ENCODE data around the gene CDK2. TPM values are rescaled to one million over a fixed set of nuclear protein-coding genes. Genes with fewer than 3 reads are reported as not detected.
"Not testable (repeated sequence)": the region's sequence is repeated elsewhere in the genome, so short reads cannot be mapped to it uniquely, and the experiment has no call there.

Gene CDK2
- total and polyA plus RNA-seq, 8 donors: 4.1 to 124 (median 15.0) TPM

DNA sequence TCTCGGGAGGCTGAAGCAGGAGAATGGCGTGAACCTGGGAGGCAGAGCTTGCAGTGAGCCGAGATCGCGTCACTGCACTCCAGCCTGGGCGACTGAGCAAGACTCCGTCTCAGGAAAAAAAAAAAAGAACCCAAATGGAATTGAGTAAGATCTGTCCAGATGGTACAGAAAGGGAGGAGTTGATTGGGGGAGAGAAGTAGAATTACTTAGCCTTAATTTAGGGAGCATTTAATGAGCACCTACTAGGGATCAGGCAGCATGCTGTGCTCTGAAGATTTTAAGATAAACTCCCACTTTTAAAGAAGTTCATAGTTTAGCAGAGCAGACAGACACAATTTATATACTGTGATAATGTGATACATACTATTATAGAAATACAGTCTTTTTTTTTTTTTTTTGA, 11.8 kb downstream of the CDK2 start:
- no peak for DNase-seq
- intact Hi-C loops (cut with DNase I; ENCODE audit: low total_unique reads): no loop called here
- Histone ChIP-seq H3K4me3 (no peak overlapping the region), H3K4me1 (peaks cover 42 to 73% (median 46%) of the 10 kb centered on the region in 4 donors), H3K27me3 (no peaks in the 10 kb centered on the region), H3K36me3 (peaks cover 5 to 35% (median 31%) of the 10 kb centered on the region in 4 donors), H3K9me3 (no peaks in the 10 kb centered on the region), H3K27ac (peak overlapping the region in 1 of 5 donors; percentile 53)
- no peak for TF ChIP-seq POLR2A (IDR thresholded peaks at IDR 0.05)
- TF ChIP-seq, protein P1, sequence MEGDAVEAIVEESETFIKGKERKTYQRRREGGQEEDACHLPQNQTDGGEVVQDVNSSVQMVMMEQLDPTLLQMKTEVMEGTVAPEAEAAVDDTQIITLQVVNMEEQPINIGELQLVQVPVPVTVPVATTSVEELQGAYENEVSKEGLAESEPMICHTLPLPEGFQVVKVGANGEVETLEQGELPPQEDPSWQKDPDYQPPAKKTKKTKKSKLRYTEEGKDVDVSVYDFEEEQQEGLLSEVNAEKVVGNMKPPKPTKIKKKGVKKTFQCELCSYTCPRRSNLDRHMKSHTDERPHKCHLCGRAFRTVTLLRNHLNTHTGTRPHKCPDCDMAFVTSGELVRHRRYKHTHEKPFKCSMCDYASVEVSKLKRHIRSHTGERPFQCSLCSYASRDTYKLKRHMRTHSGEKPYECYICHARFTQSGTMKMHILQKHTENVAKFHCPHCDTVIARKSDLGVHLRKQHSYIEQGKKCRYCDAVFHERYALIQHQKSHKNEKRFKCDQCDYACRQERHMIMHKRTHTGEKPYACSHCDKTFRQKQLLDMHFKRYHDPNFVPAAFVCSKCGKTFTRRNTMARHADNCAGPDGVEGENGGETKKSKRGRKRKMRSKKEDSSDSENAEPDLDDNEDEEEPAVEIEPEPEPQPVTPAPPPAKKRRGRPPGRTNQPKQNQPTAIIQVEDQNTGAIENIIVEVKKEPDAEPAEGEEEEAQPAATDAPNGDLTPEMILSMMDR (IDR thresholded peaks at IDR 0.05): no peak
- WGBS, 5 donors: 93 to 96% (median 94%) methylated on average over 7 of the region's 7 CpGs

DNA sequence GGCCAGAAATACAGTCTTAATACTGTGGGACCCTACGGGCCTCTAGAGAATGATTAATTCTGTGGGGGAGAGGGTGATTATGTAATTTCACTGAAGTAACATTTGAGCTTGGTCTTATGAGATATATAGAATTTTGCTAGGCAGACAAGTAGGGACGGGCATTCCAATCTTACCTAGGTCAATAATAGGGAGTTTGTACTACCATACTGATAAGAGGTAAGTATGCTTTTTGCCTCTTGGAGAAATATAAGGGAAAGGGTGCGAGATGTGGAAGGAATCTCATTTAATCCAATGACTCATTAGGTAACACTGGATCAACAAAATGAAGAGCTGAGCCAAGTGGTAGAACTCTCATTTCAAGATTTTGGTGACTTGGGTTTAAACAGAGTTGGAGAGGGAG, 12.4 kb downstream of the CDK2 start:
- WGBS, 5 donors: 31 to 74% (median 62%) methylated on average over 3 of the region's 3 CpGs
- Histone ChIP-seq H3K4me1 (peaks cover 42 to 79% (median 46%) of the 10 kb centered on the region in 4 donors), H3K36me3 (peaks cover 10 to 42% (median 37%) of the 10 kb centered on the region in 4 donors), H3K27me3 (no peaks in the 10 kb centered on the region), H3K4me3 (no peak overlapping the region), H3K9me3 (no peaks in the 10 kb centered on the region), H3K27ac (peak overlapping the region in 2 of 5 donors; percentile 17 to 53)
- TF ChIP-seq EP300 (IDR thresholded peaks at IDR 0.05) (no peak), POLR2AphosphoS5 (IDR thresholded peaks at IDR 0.05) (peak in 1 of 3 donors; percentile 6), POLR2A (IDR thresholded peaks at IDR 0.05) (no peak)
- intact Hi-C loops (cut with DNase I; ENCODE audit: low total_unique reads): no loop called here
- no peak for DNase-seq

DNA sequence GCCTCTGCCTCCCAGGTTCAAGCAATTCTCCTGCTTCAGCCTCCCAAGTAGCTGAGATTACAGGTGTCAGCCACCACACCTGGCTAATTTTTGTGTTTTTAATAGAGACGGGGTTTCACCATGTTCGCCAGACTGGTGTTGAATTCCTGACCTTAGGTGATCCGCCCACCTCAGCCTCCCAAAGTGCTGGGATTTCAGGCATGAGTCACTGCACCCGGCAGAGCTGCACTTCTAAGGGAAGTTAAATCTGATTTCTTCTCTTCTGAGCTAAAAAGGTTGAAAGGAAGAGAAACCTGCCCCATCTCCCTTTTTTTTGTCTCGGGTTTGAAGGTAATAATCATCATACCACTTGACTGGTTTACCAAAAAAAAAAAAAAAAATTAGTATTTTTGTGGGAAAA, 15.3 kb downstream of the CDK2 start:
- not testable (repeated sequence) for DNase-seq, H3K9me3 ChIP-seq, H3K27me3 ChIP-seq, H3K4me3 ChIP-seq, H3K27ac ChIP-seq
- H3K4me1 ChIP-seq: peaks cover 20 to 66% (median 23%) of the 10 kb centered on the region in 4 donors
- 55 to 78% (median 59%) methylated on average over 5 of the region's 5 CpGs for whole genome bisulfite sequencing, 5 donors
- intact Hi-C loops (cut with DNase I; ENCODE audit: low total_unique reads): loop anchor here (10.0 kb wide), 1 partner anchor 53 kb away; no protein-coding TSS in a partner anchor
- H3K36me3 ChIP-seq: peaks cover 21 to 69% (median 61%) of the 10 kb centered on the region in 4 donors

DNA sequence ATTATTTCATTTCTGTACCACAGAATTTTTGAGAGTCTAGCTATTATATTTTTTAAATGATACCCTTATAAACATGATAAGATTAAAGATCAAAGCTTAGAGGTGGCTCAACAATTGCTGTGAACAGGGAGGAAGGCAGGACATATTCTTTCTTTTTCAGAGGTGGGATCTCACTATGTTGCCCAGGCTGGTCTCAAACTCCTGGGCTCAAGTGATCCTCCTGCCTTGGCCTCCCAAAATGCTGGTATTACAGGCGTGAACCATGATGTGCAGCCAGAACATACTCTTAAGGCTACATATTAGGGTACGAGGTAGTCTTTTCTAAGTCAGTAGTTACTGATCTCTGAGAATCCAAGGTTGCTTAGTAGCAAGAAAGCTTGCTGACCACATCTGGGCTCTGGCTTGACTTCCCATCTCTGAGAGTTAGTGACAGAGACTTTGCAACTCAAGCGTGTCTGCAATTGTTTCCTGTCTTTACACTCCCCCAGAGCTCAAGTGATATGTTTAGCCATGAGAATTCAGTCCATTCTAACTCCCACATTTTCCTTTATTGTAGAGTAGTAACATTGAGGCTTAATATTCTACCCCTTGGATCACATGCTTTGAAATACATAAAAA, 15.8 kb downstream of the CDK2 start:
- H3K9me3 ChIP-seq: no peaks in the 10 kb centered on the region
- H3K27me3 ChIP-seq: no peaks in the 10 kb centered on the region
- H3K4me3 ChIP-seq: no peak overlapping the region
- no peak overlapping the region for H3K27ac ChIP-seq
- no peak for DNase-seq
- H3K36me3 ChIP-seq: peaks cover 26 to 73% (median 64%) of the 10 kb centered on the region in 4 donors
- WGBS, 5 donors: 78 to 86% (median 80%) methylated on average over 3 of the region's 3 CpGs
- no peak for TF ChIP-seq POLR2AphosphoS5 (IDR thresholded peaks at IDR 0.05)
- TF ChIP-seq POLR2A (IDR thresholded peaks at IDR 0.05): no peak
- TF ChIP-seq, protein P1 (IDR thresholded peaks at IDR 0.05): no peak
- no peak for TF ChIP-seq EP300 (IDR thresholded peaks at IDR 0.05)
- intact Hi-C loops (cut with DNase I; ENCODE audit: low total_unique reads): loop anchor here (10.0 kb wide), 1 partner anchor 52 kb away; no protein-coding TSS in a partner anchor
- H3K4me1 ChIP-seq: peaks cover 14 to 60% (median 17%) of the 10 kb centered on the region in 4 donors

DNA sequence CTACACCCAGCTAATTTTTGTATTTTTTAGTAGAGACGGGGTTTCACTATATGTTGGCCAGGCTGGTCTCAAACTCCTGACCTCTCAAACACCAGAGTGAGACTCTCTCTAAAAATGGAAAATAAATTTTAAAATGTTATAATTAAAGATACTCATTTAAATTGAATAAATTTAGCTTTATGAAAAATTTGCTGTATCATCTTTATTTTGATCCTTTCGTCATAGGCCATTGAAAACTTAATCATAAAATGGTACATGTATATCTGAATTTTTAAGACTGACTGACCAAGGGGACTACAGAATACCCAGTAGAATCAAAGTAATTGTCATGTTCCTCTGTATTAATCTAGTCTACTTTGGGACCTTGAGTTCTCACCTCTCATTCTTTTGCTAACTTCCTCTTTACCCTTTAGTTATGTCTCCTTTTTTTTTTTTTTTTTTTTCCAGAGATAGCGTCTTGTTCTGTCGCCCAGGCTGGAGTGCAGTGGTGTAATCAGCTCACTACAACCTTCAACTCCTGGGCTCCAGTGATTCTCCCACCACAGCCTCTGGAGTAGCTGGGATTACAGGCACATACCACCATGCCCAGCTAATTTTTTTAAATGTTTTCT, 16.7 kb downstream of the CDK2 start:
- peaks cover 33 to 77% (median 73%) of the 10 kb centered on the region in 4 donors for H3K36me3 ChIP-seq
- WGBS, 5 donors: 58 to 70% (median 66%) methylated on average over 4 of the region's 4 CpGs

More for the DNA sequence above, 16.7 kb downstream of the CDK2 start:
- no peaks in the 10 kb centered on the region for H3K27me3 ChIP-seq
- DNase-seq: no peak
- H3K9me3 ChIP-seq: no peaks in the 10 kb centered on the region
- H3K4me1 ChIP-seq: peaks cover 5 to 51% (median 9%) of the 10 kb centered on the region in 4 donors
- TF ChIP-seq POLR2A (IDR thresholded peaks at IDR 0.05): no peak
- H3K4me3 ChIP-seq: no peak overlapping the region
- H3K27ac ChIP-seq: no peak overlapping the region
- intact Hi-C loops (cut with DNase I; ENCODE audit: low total_unique reads): loop anchor here (10.0 kb wide), 1 partner anchor 51 kb away; no protein-coding TSS in a partner anchor

Data from stomach (tissue), 9 donors.